ENCODE data around the gene LIF.

Gene LIF

GRCh38 chr22:30248484-30248883 lies 1.9 kb upstream of the LIF start:
- Histone ChIP-seq H3K4me3 (ENCODE audit: low read depth, low read length) (no peak overlapping the region), H3K9ac (ENCODE audit: low read depth, low read length) (no peak overlapping the region), H3K27ac (ENCODE audit: low read depth, low read length) (no peak overlapping the region), H3K4me1 (ENCODE audit: control insufficient read depth, insufficient read depth, low read length) (peaks cover 6% of the 10 kb centered on the region; the same call in 1 of the 2 replicates), H3K27me3 (ENCODE audit: control insufficient read depth, insufficient read depth, low read length) (no peaks in the 10 kb centered on the region), H3K36me3 (ENCODE audit: control insufficient read depth, insufficient read depth, low read length) (peaks cover 3% of the 10 kb centered on the region; the same call in 1 of the 2 replicates), H3K9me3 (ENCODE audit: control insufficient read depth, insufficient read depth, low read length) (no peaks in the 10 kb centered on the region)

GRCh38 chr22:30247974-30248373 lies 1.4 kb upstream of the LIF start:
- peaks cover 6% of the 10 kb centered on the region; the same call in 1 of the 2 replicates for H3K36me3 ChIP-seq (ENCODE audit: control insufficient read depth, insufficient read depth, low read length)
- H3K27me3 ChIP-seq (ENCODE audit: control insufficient read depth, insufficient read depth, low read length): no peaks in the 10 kb centered on the region
- H3K4me3 ChIP-seq (ENCODE audit: low read depth, low read length): no peak overlapping the region
- no peak overlapping the region for H3K9ac ChIP-seq (ENCODE audit: low read depth, low read length)
- H3K9me3 ChIP-seq (ENCODE audit: control insufficient read depth, insufficient read depth, low read length): no peaks in the 10 kb centered on the region
- H3K4me1 ChIP-seq (ENCODE audit: control insufficient read depth, insufficient read depth, low read length): peaks cover 5% of the 10 kb centered on the region; the same call in 1 of the 2 replicates
- no peak overlapping the region for H3K27ac ChIP-seq (ENCODE audit: low read depth, low read length)

GRCh38 chr22:30247561-30247960 lies 1.0 kb upstream of the LIF start:
- H3K9me3 ChIP-seq (ENCODE audit: control insufficient read depth, insufficient read depth, low read length): no peaks in the 10 kb centered on the region
- peaks cover under 1% of the 10 kb centered on the region; the same call in 1 of the 2 replicates for H3K4me1 ChIP-seq (ENCODE audit: control insufficient read depth, insufficient read depth, low read length)
- no peak overlapping the region for H3K27ac ChIP-seq (ENCODE audit: low read depth, low read length)
- no peak overlapping the region for H3K9ac ChIP-seq (ENCODE audit: low read depth, low read length)
- peaks cover 8% of the 10 kb centered on the region; the same call in 1 of the 2 replicates for H3K36me3 ChIP-seq (ENCODE audit: control insufficient read depth, insufficient read depth, low read length)
- no peak overlapping the region for H3K4me3 ChIP-seq (ENCODE audit: low read depth, low read length)
- H3K27me3 ChIP-seq (ENCODE audit: control insufficient read depth, insufficient read depth, low read length): no peaks in the 10 kb centered on the region

GRCh38 chr22:30246814-30247376 lies 336 bp upstream of the LIF start:
- Histone ChIP-seq H3K27me3 (ENCODE audit: control insufficient read depth, insufficient read depth, low read length) (no peaks in the 10 kb centered on the region), H3K36me3 (ENCODE audit: control insufficient read depth, insufficient read depth, low read length) (peaks cover 8% of the 10 kb centered on the region; the same call in 1 of the 2 replicates), H3K27ac (ENCODE audit: low read depth, low read length) (no peak overlapping the region), H3K4me1 (ENCODE audit: control insufficient read depth, insufficient read depth, low read length) (no peaks in the 10 kb centered on the region; the same call in 1 of the 2 replicates), H3K9ac (ENCODE audit: low read depth, low read length) (peak overlapping the region; percentile 67; the same call in 1 of the 2 replicates), H3K4me3 (ENCODE audit: low read depth, low read length) (peak overlapping the region; percentile 77), H3K9me3 (ENCODE audit: control insufficient read depth, insufficient read depth, low read length) (no peaks in the 10 kb centered on the region)

GRCh38 chr22:30245181-30245984 lies 1.2 kb downstream of the LIF start:
- H3K27me3 ChIP-seq (ENCODE audit: control insufficient read depth, insufficient read depth, low read length): no peaks in the 10 kb centered on the region
- no peaks in the 10 kb centered on the region for H3K9me3 ChIP-seq (ENCODE audit: control insufficient read depth, insufficient read depth, low read length)
- H3K4me3 ChIP-seq (ENCODE audit: low read depth, low read length): peak overlapping the region; percentile 77
- peak overlapping the region; percentile 42 for H3K27ac ChIP-seq (ENCODE audit: low read depth, low read length)
- H3K36me3 ChIP-seq (ENCODE audit: control insufficient read depth, insufficient read depth, low read length): peaks cover 8% of the 10 kb centered on the region; the same call in 1 of the 2 replicates
- no peak overlapping the region for H3K9ac ChIP-seq (ENCODE audit: low read depth, low read length)
- H3K4me1 ChIP-seq (ENCODE audit: control insufficient read depth, insufficient read depth, low read length): no peaks in the 10 kb centered on the region; the same call in 1 of the 2 replicates

- H3K4me3 ChIP-seq (ENCODE audit: low read depth, low read length): no peak overlapping the region
- H3K27me3 ChIP-seq (ENCODE audit: control insufficient read depth, insufficient read depth, low read length): no peaks in the 10 kb centered on the region
- no peaks in the 10 kb centered on the region for H3K9me3 ChIP-seq (ENCODE audit: control insufficient read depth, insufficient read depth, low read length)
- H3K9ac ChIP-seq (ENCODE audit: low read depth, low read length): no peak overlapping the region
- H3K27ac ChIP-seq (ENCODE audit: low read depth, low read length): no peak overlapping the region
- H3K36me3 ChIP-seq (ENCODE audit: control insufficient read depth, insufficient read depth, low read length): peaks cover 8% of the 10 kb centered on the region; the same call in 1 of the 2 replicates
- H3K4me1 ChIP-seq (ENCODE audit: control insufficient read depth, insufficient read depth, low read length): no peaks in the 10 kb centered on the region; the same call in 1 of the 2 replicates
These were observed 1.9 kb downstream of the LIF start for GRCh38 chr22:30244641-30245040.

- peaks cover 8% of the 10 kb centered on the region; the same call in 1 of the 2 replicates for H3K36me3 ChIP-seq (ENCODE audit: control insufficient read depth, insufficient read depth, low read length)
- H3K4me3 ChIP-seq (ENCODE audit: low read depth, low read length): no peak overlapping the region
- H3K27ac ChIP-seq (ENCODE audit: low read depth, low read length): no peak overlapping the region
- no peak overlapping the region for H3K9ac ChIP-seq (ENCODE audit: low read depth, low read length)
- no peaks in the 10 kb centered on the region for H3K27me3 ChIP-seq (ENCODE audit: control insufficient read depth, insufficient read depth, low read length)
- H3K9me3 ChIP-seq (ENCODE audit: control insufficient read depth, insufficient read depth, low read length): no peaks in the 10 kb centered on the region
- peaks cover under 1% of the 10 kb centered on the region; the same call in 1 of the 2 replicates for H3K4me1 ChIP-seq (ENCODE audit: control insufficient read depth, insufficient read depth, low read length)
These were observed 2.5 kb downstream of the LIF start for GRCh38 chr22:30244066-30244465.

GRCh38 chr22:30243661-30244060 lies 2.9 kb downstream of the LIF start:
- Histone ChIP-seq H3K27ac (ENCODE audit: low read depth, low read length) (no peak overlapping the region), H3K9me3 (ENCODE audit: control insufficient read depth, insufficient read depth, low read length) (no peaks in the 10 kb centered on the region), H3K27me3 (ENCODE audit: control insufficient read depth, insufficient read depth, low read length) (no peaks in the 10 kb centered on the region), H3K9ac (ENCODE audit: low read depth, low read length) (no peak overlapping the region), H3K4me1 (ENCODE audit: control insufficient read depth, insufficient read depth, low read length) (peaks cover 2% of the 10 kb centered on the region; the same call in 1 of the 2 replicates), H3K4me3 (ENCODE audit: low read depth, low read length) (no peak overlapping the region), H3K36me3 (ENCODE audit: control insufficient read depth, insufficient read depth, low read length) (peaks cover 8% of the 10 kb centered on the region; the same call in 1 of the 2 replicates)

GRCh38 chr22:30241576-30242371 lies 4.8 kb downstream of the LIF start:
- no peak overlapping the region for H3K9ac ChIP-seq (ENCODE audit: low read depth, low read length)
- H3K27ac ChIP-seq (ENCODE audit: low read depth, low read length): no peak overlapping the region
- H3K9me3 ChIP-seq (ENCODE audit: control insufficient read depth, insufficient read depth, low read length): no peaks in the 10 kb centered on the region
- H3K27me3 ChIP-seq (ENCODE audit: control insufficient read depth, insufficient read depth, low read length): no peaks in the 10 kb centered on the region
- H3K4me1 ChIP-seq (ENCODE audit: control insufficient read depth, insufficient read depth, low read length): peaks cover 5% of the 10 kb centered on the region; the same call in 1 of the 2 replicates
- no peak overlapping the region for H3K4me3 ChIP-seq (ENCODE audit: low read depth, low read length)
- peaks cover 8% of the 10 kb centered on the region; the same call in 1 of the 2 replicates for H3K36me3 ChIP-seq (ENCODE audit: control insufficient read depth, insufficient read depth, low read length)

- H3K4me3 ChIP-seq (ENCODE audit: low read depth, low read length): no peak overlapping the region
- H3K36me3 ChIP-seq (ENCODE audit: control insufficient read depth, insufficient read depth, low read length): peaks cover 8% of the 10 kb centered on the region; the same call in 1 of the 2 replicates
- peaks cover 11% of the 10 kb centered on the region for H3K4me1 ChIP-seq (ENCODE audit: control insufficient read depth, insufficient read depth, low read length)
- H3K9ac ChIP-seq (ENCODE audit: low read depth, low read length): no peak overlapping the region
- no peak overlapping the region for H3K27ac ChIP-seq (ENCODE audit: low read depth, low read length)
- no peaks in the 10 kb centered on the region for H3K9me3 ChIP-seq (ENCODE audit: control insufficient read depth, insufficient read depth, low read length)
- H3K27me3 ChIP-seq (ENCODE audit: control insufficient read depth, insufficient read depth, low read length): no peaks in the 10 kb centered on the region
These were observed 5.8 kb downstream of the LIF start for GRCh38 chr22:30240541-30241417.

Measured in HUES48 (cell line).